NOMO-1 (cell line): ENCODE measurements around the gene ACTL6B.
A peak's percentile ranks its signal among the peaks of the same experiment; 100 is the strongest.
"Not testable (repeated sequence)": the region's sequence is repeated elsewhere in the genome, so short reads cannot be mapped to it uniquely, and the experiment has no call there.

ENCODE experiments used
- DNase-seq, 2 experiments: peaks; one replicate each; lab custom pipeline; 2025; ENCODE audit not compliant: unreplicated experiment in 2 of 2; lab: John Stamatoyannopoulos, UW

ACTL6B gene

GRCh38 chr7:100671353-100672327, 15.4 kb upstream of the ACTL6B start:
- DNase-seq = no peak

GRCh38 chr7:100670074-100670473, 13.8 kb upstream of the ACTL6B start:
- DNase-seq = peak; percentile 82 to 92

GRCh38 chr7:100669106-100669505, 12.9 kb upstream of the ACTL6B start:
- not testable (repeated sequence) for DNase-seq

- DNase-seq = no peak
These were observed 11.8 kb upstream of the ACTL6B start for GRCh38 chr7:100668069-100668449.

DNA sequence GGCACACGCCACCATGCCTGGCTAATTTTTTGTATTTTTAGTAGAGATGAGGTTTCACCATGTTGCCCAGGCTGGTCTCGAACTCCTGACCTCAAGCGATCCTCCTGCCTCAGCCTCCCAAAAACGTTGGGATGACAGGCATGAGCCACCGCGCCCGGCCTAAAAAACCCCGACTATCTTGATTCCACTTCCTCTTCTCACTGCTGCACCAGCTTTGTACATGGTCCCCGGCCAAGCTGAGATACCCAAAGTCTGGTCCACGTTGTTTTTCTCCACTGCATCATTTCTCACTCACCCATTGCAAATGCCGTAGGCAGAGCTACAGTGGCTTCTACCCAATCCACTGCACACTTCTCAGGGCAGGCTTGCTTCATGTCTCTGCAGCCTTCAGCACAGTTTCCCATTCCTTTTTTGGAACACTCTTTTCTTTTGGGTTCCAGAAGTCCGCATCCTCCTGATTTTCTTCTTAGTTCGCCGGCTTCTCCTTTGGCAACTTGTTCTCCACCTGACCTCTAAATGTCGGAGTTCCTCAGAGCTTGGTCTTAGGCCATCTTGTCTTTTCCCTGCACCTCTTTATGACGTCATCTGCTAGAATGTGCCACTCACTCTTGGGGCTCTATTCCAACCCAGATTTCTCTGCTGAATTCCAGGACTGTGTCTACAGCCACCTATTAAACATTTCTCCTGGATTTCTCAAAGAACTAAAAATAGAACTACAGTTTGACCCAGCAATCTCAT, 11.3 kb upstream of the ACTL6B start:
- DNase-seq = peak in 1 of 2 experiments; percentile 27

GRCh38 chr7:100665168-100665726, 9.0 kb upstream of the ACTL6B start:
- DNase-seq = no peak

GRCh38 chr7:100662194-100662776, 6.0 kb upstream of the ACTL6B start:
- DNase-seq = not testable (repeated sequence)

GRCh38 chr7:100654908-100655831, 1.1 kb downstream of the ACTL6B start:
- no peak for DNase-seq

DNA sequence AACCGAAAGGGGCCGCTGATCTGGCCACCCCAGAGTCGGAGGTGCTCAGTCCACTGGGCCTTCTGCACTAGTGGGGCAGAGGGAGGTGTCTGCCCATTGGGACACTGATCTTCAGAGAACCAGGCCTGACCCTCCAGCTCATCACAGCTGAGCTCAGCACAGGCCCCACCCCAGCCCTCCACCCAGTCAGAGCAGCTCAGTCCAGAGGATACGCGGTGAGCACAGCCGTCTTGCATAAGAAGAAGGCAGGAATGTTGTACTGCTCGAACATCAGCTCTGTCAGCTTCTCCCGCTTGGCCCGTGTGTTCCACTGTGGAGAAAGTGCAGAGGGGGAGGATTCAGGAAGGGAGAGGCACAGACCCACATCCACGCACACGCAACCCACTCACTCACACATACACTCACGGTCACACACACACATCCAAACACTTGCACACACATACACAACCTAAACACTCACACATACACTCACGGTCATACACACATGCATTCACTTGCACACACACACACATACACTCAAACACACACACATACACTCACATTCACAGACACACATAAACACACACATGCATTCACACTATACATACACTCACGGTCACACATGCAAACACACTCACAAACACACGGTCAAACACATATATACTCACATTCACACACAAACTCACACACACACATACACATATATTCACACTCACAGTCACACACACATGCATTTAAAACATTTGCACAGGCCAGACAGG, 6.3 kb downstream of the ACTL6B start:
- no peak for DNase-seq

DNA sequence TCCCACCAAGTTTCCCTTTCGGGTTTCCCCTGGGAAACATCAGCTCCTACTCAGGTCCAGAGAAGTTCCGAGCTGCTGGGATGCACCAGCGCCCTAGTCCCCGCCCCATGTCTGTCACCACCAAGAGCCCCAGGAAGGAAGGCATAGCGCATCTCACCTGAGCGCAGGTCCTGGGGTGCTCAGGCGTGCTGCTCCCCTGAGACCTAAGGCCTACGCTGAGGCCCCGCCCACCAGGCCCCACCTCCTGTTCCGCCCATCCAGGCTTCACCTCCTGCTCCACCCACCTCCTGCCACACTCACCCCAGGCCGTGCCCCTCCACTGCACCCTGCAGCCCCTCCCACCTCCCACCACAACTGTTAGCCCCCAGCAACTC, 13.7 kb downstream of the ACTL6B start:
- DNase-seq = no peak

DNA sequence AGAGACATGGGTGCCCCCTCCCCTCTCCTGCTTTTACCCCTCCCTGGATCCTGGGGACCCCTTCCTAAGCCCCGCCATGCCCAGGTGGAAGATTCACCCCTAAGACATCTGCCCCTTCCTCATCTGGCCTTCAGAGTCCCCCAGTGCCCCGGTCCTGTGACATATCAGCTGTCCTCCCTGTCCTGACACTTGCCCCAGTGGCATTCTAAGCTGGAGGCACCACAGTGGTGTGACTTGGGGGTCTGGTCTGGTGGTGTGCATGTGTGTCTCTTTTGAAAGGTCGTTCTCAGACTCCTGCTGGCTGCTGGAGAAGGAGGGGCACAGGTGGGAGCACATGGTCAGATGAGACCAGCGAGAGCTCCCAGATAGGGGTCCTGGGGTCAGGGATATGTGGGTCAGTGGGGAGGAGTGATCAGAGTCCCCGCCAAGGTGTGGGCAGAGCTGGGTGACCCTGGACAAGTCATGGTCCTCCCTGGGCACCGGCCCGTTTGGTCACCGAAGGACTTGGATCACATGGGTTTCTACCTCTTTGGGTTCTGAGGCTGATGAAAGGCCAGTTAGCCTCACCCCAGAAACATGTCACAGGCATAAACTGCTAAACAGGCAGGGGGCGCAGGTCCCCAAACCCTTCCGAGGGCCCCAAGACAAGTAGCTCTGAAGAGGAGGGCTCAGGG, 14.3 kb downstream of the ACTL6B start:
- no peak for DNase-seq

GRCh38 chr7:100641463-100641859, 14.8 kb downstream of the ACTL6B start, which contains the start of gene TFR2:
Gene TFR2, minus strand, starts transcription at chr7:100641552. Its CDS starts 43 bp downstream, at chr7:100641509.
- DNase-seq = no peak

GRCh38 chr7:100640517-100641440, 15.5 kb downstream of the ACTL6B start:
- no peak for DNase-seq

- DNase-seq = no peak
These were observed 16.2 kb downstream of the ACTL6B start for GRCh38 chr7:100639995-100640516.

- DNase-seq = peak; percentile 64 to 74
These were observed 23.1 kb downstream of the ACTL6B start for GRCh38 chr7:100632951-100633717.

GRCh38 chr7:100630066-100630465, 26.2 kb downstream of the ACTL6B start:
- DNase-seq = no peak
